Measurements from ENCODE around the gene MAN1A2. TPM values are rescaled to one million over a fixed set of nuclear protein-coding genes. Genes with fewer than 3 reads are reported as not detected.

The MAN1A2 gene
- polyA plus RNA-seq, 1 experiment, result 11.9 TPM

DNA sequence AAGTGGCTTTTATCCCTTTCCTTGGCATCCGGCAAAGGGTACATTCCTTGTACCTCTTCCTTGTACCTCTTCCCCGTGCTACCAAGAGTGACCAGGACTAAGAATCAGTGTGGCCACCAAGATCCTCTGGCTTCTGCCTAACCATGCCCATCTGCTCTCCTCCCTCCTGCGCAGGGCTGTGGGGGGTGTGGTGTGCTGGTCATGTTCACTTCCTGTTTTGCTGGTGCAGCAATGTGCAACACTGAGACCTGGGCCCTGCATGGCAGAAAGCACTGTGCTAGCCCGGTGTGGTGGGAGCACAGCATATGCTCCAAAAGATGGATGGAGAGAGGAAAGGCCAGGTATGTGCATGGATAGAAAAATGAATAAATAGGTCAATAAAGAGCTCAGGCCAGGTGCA is 205.3 kb downstream of the MAN1A2 start:
- CTCF ChIA-PET, result no interaction called here
- Histone ChIP-seq H3K4me3 (ENCODE audit: low read depth, low read length) (no peak overlapping the region), H3K27me3 (ENCODE audit: control insufficient read depth, insufficient read depth, low read length) (peaks cover 10% of the 10 kb centered on the region; the same call in 1 of the 2 replicates), H3K36me3 (ENCODE audit: control insufficient read depth, insufficient read depth, low read length) (no peaks in the 10 kb centered on the region)
- no peak for DNase-seq (ENCODE audit: low read depth)
- TF ChIP-seq, protein P1, sequence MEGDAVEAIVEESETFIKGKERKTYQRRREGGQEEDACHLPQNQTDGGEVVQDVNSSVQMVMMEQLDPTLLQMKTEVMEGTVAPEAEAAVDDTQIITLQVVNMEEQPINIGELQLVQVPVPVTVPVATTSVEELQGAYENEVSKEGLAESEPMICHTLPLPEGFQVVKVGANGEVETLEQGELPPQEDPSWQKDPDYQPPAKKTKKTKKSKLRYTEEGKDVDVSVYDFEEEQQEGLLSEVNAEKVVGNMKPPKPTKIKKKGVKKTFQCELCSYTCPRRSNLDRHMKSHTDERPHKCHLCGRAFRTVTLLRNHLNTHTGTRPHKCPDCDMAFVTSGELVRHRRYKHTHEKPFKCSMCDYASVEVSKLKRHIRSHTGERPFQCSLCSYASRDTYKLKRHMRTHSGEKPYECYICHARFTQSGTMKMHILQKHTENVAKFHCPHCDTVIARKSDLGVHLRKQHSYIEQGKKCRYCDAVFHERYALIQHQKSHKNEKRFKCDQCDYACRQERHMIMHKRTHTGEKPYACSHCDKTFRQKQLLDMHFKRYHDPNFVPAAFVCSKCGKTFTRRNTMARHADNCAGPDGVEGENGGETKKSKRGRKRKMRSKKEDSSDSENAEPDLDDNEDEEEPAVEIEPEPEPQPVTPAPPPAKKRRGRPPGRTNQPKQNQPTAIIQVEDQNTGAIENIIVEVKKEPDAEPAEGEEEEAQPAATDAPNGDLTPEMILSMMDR (IDR thresholded peaks at IDR 0.05; ENCODE audit: insufficient read depth, low read depth, low read length), result no peak
- POLR2A ChIA-PET, result no interaction called here

DNA sequence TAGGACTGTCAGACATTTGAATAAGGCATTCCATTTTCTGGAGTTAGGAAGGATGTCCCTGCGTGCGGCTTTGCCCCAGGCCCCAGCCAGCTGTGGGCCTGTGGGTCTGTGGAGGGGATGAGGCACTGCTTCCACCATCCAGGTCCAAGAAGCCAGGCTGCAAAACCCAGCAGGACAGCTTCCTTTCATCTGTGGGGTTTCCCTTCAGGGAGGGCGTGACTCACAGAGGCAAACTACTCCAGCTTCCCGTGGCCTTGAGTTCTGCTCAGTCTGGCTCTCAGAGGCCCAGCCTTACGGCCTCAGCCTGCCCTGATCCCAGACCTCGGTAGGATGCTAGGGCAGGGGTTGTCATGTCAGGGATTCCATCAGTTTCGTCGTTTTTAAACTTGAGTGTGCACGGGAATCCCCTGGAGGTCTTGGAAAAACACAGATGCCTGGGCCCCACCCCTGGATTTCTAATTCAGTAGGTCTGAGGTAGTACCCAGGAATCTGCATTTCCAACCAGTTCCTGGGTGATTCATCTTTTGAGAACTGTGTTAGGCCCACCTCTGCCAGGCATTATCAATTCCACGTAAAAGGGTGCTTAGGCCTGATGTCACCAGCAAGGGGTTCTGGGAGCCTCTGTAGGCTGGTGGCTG is 206.3 kb downstream of the MAN1A2 start:
- H3K4me3 ChIP-seq (ENCODE audit: low read depth, low read length), result no peak overlapping the region
- no peak for DNase-seq (ENCODE audit: low read depth)
- ChIA-PET POLR2A (no interaction called here), CTCF (interaction anchor here (1.2 to 1.7 kb wide), 2 partner anchors 14 to 180 kb away, joined by 3 to 4 read pairs; no protein-coding TSS in a partner anchor)
- TF ChIP-seq, protein P1 (IDR thresholded peaks at IDR 0.05; ENCODE audit: insufficient read depth, low read depth, low read length), result no peak
- peaks cover 8% of the 10 kb centered on the region; the same call in 1 of the 2 replicates for H3K27me3 ChIP-seq (ENCODE audit: control insufficient read depth, insufficient read depth, low read length)
- H3K36me3 ChIP-seq (ENCODE audit: control insufficient read depth, insufficient read depth, low read length), result no peaks in the 10 kb centered on the region

DNA sequence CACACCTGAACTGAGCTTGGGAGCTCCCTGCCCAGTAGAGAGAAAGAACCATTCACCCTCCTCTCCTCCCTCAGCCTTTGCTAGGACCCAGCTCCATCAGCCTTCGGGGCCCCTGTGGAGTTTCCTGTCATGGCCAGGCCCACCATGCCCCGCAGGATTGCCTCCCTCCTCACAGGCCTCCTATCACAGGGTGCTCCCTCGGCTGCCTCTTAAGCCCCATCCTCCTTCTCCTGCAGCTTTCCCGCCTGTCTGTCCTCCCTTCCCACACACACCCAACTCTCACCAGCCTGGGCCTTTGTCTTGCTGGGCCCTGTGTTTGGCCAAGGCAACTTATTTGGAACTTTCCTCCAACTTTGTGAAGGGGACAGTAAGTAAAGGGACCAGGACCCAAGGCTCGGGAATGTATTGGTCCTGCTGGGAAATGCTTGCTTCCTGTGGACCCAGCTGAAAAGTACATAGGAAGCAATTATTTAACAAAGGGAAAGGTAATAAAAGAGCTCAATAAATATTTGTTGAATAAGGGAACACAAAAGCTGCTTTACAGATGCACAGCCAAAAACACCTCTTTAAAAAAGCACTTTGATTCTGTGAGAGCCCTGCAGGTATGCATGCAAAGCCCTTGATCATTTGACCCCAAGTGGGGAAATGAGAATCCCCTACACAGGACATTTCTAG is 207.0 kb downstream of the MAN1A2 start:
- Histone ChIP-seq H3K27me3 (ENCODE audit: control insufficient read depth, insufficient read depth, low read length) (0 out of 2 replicates have a peak, but pooled peaks cover 6% of the 10 kb centered on the region), H3K36me3 (ENCODE audit: control insufficient read depth, insufficient read depth, low read length) (no peaks in the 10 kb centered on the region), H3K4me3 (ENCODE audit: low read depth, low read length) (no peak overlapping the region)
- ChIA-PET CTCF (interaction anchor here (1.1 to 1.7 kb wide), 3 partner anchors 13 to 180 kb away, joined by 3 to 4 read pairs (median 3); no protein-coding TSS in a partner anchor), POLR2A (no interaction called here)
- no peak for DNase-seq (ENCODE audit: low read depth)
- TF ChIP-seq, protein P1 (IDR thresholded peaks at IDR 0.05; ENCODE audit: insufficient read depth, low read depth, low read length), result no peak

DNA sequence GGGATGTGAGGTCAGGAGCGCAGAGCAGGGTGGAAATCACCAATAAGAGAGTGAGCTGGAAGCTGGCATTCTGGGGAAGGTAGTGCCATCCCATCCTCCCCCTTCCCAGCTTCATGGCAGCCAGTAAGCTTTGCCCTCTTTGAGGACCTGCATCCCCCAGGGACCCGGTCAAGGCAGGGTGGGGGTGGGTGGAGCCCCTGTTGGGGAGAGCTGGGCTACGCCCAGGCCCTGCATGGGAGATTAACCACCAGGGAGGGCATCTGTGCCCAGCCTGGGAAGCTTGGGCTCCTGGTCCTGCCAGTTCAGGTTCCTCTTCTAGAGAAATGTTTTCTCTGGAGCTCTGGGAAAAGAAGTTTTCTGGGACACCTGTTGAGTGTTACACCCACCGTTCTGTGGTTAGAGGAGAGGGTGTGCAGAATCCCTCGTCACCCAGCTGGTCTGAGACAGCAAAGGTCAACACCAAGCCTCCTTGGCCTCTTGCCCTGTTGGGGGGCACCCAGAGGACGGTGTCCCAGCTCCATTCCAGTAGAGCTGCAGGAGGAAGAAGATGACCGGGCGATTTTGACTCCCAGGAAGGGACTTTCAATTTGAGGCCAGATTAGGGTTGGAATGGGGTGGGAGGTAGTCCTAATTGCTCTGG is 208.5 kb downstream of the MAN1A2 start:
- Histone ChIP-seq H3K4me3 (ENCODE audit: low read depth, low read length) (no peak overlapping the region), H3K36me3 (ENCODE audit: control insufficient read depth, insufficient read depth, low read length) (no peaks in the 10 kb centered on the region), H3K27me3 (ENCODE audit: control insufficient read depth, insufficient read depth, low read length) (0 out of 2 replicates have a peak, but pooled peaks cover 6% of the 10 kb centered on the region)
- TF ChIP-seq, protein P1 (IDR thresholded peaks at IDR 0.05; ENCODE audit: insufficient read depth, low read depth, low read length), result no peak
- ChIA-PET CTCF (interaction anchor here (0.9 to 1.7 kb wide), 3 partner anchors 12 to 179 kb away, joined by 3 to 5 read pairs (median 4); no protein-coding TSS in a partner anchor), POLR2A (no interaction called here)
- DNase-seq (ENCODE audit: low read depth), result no peak

DNA sequence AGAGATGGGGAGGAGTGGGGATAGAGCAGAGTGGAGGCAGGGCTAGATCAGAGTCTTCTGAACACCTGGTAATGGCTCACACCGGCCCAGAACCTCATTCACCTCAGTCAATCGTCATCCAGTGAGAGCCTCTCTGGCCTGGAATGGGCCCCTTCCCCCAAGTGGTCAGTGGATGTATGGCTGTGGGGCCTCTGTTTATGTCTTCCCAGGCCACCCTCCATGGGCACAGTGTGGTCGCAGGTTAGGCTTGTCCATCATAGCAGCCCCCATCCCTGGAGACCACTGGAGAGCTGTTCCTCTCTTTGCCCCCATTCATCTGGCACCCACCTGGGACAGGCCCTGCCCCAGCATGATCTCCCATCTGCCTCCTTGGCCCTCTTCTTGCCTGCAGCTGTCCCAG is 209.0 kb downstream of the MAN1A2 start:
- H3K36me3 ChIP-seq (ENCODE audit: control insufficient read depth, insufficient read depth, low read length), result no peaks in the 10 kb centered on the region
- TF ChIP-seq, protein P1 (IDR thresholded peaks at IDR 0.05; ENCODE audit: insufficient read depth, low read depth, low read length), result no peak
- 0 out of 2 replicates have a peak, but pooled peaks cover 3% of the 10 kb centered on the region for H3K27me3 ChIP-seq (ENCODE audit: control insufficient read depth, insufficient read depth, low read length)
- POLR2A ChIA-PET, result no interaction called here
- CTCF ChIA-PET, result interaction anchor here (0.9 to 1.0 kb wide), 2 partner anchors 16 to 178 kb away, joined by 3 to 5 read pairs; no protein-coding TSS in a partner anchor
- DNase-seq (ENCODE audit: low read depth), result no peak
- H3K4me3 ChIP-seq (ENCODE audit: low read depth, low read length), result no peak overlapping the region

Data from BJ (cell line).